HepG2 (cell line): ENCODE measurements around the gene MBLAC1. TPM values are rescaled to one million over a fixed set of nuclear protein-coding genes. Genes with fewer than 3 reads are reported as not detected.

Experiments
- ARNT2 ChIP-seq: sonication (generic); formaldehyde crosslinking; IDR thresholded peaks from 2 replicates; pipeline ENCODE4 v1.8.0; 2022; ENCODE audit warnings: mild to moderate bottlenecking, low read depth, missing genetic modification reagents, moderate library complexity
- ATM ChIP-seq: fragments of 450-650 bp; IDR thresholded peaks from 2 replicates; pipeline ENCODE4 v1.7.1; 2017; ENCODE audit warnings: mild to moderate bottlenecking, borderline replicate concordance
- BORCS8-MEF2B ChIP-seq: sonication (generic); formaldehyde crosslinking; IDR thresholded peaks from 2 replicates; pipeline ENCODE4 v1.8.0; 2022; ENCODE audit warnings: mild to moderate bottlenecking, missing genetic modification reagents
- JUN ChIP-seq: sonication (generic); formaldehyde crosslinking; IDR thresholded peaks from 2 replicates; pipeline ENCODE4 v1.4.0; 2020; ENCODE audit warnings: mild to moderate bottlenecking, missing genetic modification reagents
- NFATC3 ChIP-seq: sonication (generic); formaldehyde crosslinking; IDR thresholded peaks from 2 replicates; pipeline ENCODE4 v1.5.1; 2020; ENCODE audit warnings: mild to moderate bottlenecking, missing genetic modification reagents
- PHF20 ChIP-seq: sonication (generic); formaldehyde crosslinking; IDR thresholded peaks from 2 replicates; pipeline ENCODE4 v1.5.0; 2020; ENCODE audit warnings: mild to moderate bottlenecking, missing genetic modification reagents
- RORA ChIP-seq: sonication (generic); formaldehyde crosslinking; IDR thresholded peaks from 2 replicates; pipeline ENCODE4 v1.5.0; 2020; ENCODE audit warnings: mild to moderate bottlenecking, missing genetic modification reagents, moderate library complexity
- RXRA ChIP-seq: sonication (generic); formaldehyde crosslinking; IDR thresholded peaks from 2 replicates; pipeline ENCODE4 v1.5.1; 2020; ENCODE audit warnings: missing genetic modification reagents
- SALL1 ChIP-seq: sonication (generic); formaldehyde crosslinking; IDR thresholded peaks from 2 replicates; pipeline ENCODE4 v1.8.0; 2022; ENCODE audit warnings: mild to moderate bottlenecking, missing genetic modification reagents
- SIX1 ChIP-seq: sonication (generic); formaldehyde crosslinking; IDR thresholded peaks from 2 replicates; pipeline ENCODE4 v1.4.0; 2020; ENCODE audit warnings: missing genetic modification reagents, borderline replicate concordance
- U2AF1 ChIP-seq: fragments of 200-400 bp; formaldehyde crosslinking; optimal IDR thresholded peaks from 2 replicates; pipeline ENCODE3; 2017; ENCODE audit warnings: mild to moderate bottlenecking, low read depth, low read length
- UBTF ChIP-seq: sonication (generic); formaldehyde crosslinking; IDR thresholded peaks from 2 replicates; pipeline ENCODE4 v1.4.0; 2020; ENCODE audit warnings: mild to moderate bottlenecking, missing genetic modification reagents
- ZNF329 ChIP-seq: sonication (generic); formaldehyde crosslinking; IDR thresholded peaks from 2 replicates; pipeline ENCODE4 v1.9.0; 2021; ENCODE audit warnings: low read depth, mild to moderate bottlenecking, missing genetic modification reagents
- ZNF530 ChIP-seq: sonication (generic); formaldehyde crosslinking; IDR thresholded peaks from 2 replicates; pipeline ENCODE4 v1.5.0; 2020; ENCODE audit warnings: low read depth, mild to moderate bottlenecking, missing genetic modification reagents
- ZNF607 ChIP-seq: sonication (generic); formaldehyde crosslinking; IDR thresholded peaks from 2 replicates; pipeline ENCODE4 v1.5.1; 2020; ENCODE audit warnings: missing genetic modification reagents, mild to moderate bottlenecking, borderline replicate concordance
- ZNF761 ChIP-seq: sonication (generic); formaldehyde crosslinking; conservative IDR thresholded peaks from 2 replicates; pipeline ENCODE4 v1.4.0; 2020; ENCODE audit warnings: mild to moderate bottlenecking, missing genetic modification reagents
- polyA plus RNA-seq, 8 experiments: library from polyadenylated mRNA; depleted of rRNA in 3 of 8; stranded (reverse) in 7 of 8; unstranded in 1 of 8; fragments of >200 nt; fragmentation: Illumina TruSeq in 4 of 8; extraction: Trizol in 4 of 8; gene quantifications; 2 replicates each; pipeline versions ENCODE4 v1.2.1 to v1.2.3, GENCODE V29; 2011 to 2016; ENCODE audit warnings: low read depth in 4 of 8, missing spikeins in 1 of 8, mixed read lengths in 1 of 8; ENCODE audit not compliant: insufficient read depth in 1 of 8
- total RNA-seq, 5 experiments: library from RNA; depleted of rRNA; stranded (reverse); fragments of >200 nt; fragmentation: Illumina TruSeq; extraction: Trizol; gene quantifications; 2 replicates each; pipeline ENCODE4 v1.2.3, GENCODE V29; 2016; ENCODE audit warnings: low read depth in 1 of 5
- TF ChIP-seq, protein P1 (sequence below): sonication (generic); formaldehyde crosslinking; IDR thresholded peaks from 2 replicates; pipeline ENCODE4 v1.4.0; 2020; ENCODE audit warnings: missing genetic modification reagents
- TF ChIP-seq, protein P2 (sequence below): sonication (generic); formaldehyde crosslinking; IDR thresholded peaks from 2 replicates; pipeline ENCODE4 v1.5.1; 2020; ENCODE audit warnings: missing genetic modification reagents, mild to moderate bottlenecking, borderline replicate concordance
- TF ChIP-seq, protein P3 (sequence below): sonication (generic); formaldehyde crosslinking; IDR thresholded peaks from 2 replicates; pipeline ENCODE4 v1.4.0; 2020; ENCODE audit warnings: missing genetic modification reagents
- TF ChIP-seq, protein P4 (sequence below): sonication (generic); formaldehyde crosslinking; IDR thresholded peaks from 2 replicates; pipeline ENCODE4 v1.4.0; 2020; ENCODE audit warnings: missing genetic modification reagents, mild to moderate bottlenecking, borderline replicate concordance

The MBLAC1 gene
- total and polyA plus RNA-seq, 2 of the 13 experiments (the other 11 are each of a cell fraction or from before 2014, with no cell fraction given), result 0.79 to 2.1 TPM

DNA sequence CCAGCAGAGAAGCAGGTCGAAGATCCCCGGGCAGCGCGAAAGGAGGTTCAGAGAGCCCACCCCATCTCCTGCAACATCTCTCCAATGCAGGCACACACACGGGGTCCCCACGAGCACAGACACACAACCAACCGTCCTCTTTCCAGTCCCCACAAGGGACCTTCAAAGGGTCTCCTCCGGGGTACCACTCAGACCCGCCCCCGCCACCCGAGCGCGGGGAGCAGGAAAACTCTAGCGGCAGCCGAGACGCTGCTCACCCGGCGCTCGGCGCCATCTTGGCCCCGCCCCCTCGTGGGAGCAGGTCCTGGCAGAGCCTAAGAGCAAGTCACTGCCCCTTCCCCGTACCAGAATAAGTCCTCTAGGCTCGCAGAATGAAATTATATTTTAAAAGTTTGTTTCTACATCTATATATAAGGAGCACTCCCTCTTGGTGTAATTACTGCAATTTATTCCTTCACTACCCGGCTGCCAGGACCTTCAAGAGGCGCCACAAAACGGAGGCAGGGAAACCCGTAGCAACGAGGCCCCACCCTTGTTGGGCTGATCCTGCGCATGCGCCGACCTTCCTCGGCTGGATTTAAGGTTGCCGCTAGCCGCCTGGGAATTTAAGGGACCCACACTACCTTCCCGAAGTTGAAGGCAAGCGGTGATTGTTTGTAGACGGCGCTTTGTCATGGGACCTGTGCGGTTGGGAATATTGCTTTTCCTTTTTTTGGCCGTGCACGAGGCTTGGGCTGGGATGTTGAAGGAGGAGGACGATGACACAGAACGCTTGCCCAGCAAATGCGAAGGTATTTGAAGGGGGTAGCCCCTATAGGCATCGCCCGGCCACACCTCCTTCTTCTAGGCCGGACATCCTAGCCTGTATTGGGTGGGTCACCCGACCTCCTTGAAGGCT, 7.4 kb upstream of the MBLAC1 start, which contains the start of the genes CNPY4 and TAF6 (continued):
- TF ChIP-seq, protein P1, sequence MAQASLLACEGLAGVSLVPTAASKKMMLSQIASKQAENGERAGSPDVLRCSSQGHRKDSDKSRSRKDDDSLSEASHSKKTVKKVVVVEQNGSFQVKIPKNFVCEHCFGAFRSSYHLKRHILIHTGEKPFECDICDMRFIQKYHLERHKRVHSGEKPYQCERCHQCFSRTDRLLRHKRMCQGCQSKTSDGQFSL, result peak; percentile 56; the same call in 1 of the 2 replicates
- TF ChIP-seq, protein P2, sequence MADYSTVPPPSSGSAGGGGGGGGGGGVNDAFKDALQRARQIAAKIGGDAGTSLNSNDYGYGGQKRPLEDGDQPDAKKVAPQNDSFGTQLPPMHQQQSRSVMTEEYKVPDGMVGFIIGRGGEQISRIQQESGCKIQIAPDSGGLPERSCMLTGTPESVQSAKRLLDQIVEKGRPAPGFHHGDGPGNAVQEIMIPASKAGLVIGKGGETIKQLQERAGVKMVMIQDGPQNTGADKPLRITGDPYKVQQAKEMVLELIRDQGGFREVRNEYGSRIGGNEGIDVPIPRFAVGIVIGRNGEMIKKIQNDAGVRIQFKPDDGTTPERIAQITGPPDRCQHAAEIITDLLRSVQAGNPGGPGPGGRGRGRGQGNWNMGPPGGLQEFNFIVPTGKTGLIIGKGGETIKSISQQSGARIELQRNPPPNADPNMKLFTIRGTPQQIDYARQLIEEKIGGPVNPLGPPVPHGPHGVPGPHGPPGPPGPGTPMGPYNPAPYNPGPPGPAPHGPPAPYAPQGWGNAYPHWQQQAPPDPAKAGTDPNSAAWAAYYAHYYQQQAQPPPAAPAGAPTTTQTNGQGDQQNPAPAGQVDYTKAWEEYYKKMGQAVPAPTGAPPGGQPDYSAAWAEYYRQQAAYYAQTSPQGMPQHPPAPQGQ (CRISPR knock-in tag), result no peak
- no peak for TF ChIP-seq ATM
- no peak for TF ChIP-seq ZNF761 (CRISPR knock-in tag)
- TF ChIP-seq UBTF (CRISPR knock-in tag), result peak; percentile 56
- peak; percentile 65 for TF ChIP-seq SALL1 (CRISPR knock-in tag)
- TF ChIP-seq SIX1 (CRISPR knock-in tag), result peak; percentile 15; the same call in 1 of the 2 replicates
- peak; percentile 63; the same call in 1 of the 2 replicates for TF ChIP-seq ZNF329 (CRISPR knock-in tag)
- peak; percentile 77; the same call in 1 of the 2 replicates for TF ChIP-seq BORCS8-MEF2B (CRISPR knock-in tag)
- TF ChIP-seq PHF20, result peak; percentile 68; the same call in 1 of the 2 replicates
- no peak for TF ChIP-seq ARNT2 (CRISPR knock-in tag)
- no peak for TF ChIP-seq U2AF1
- TF ChIP-seq RORA (CRISPR knock-in tag), result no peak
- no peak for TF ChIP-seq JUN (CRISPR knock-in tag)
- TF ChIP-seq ZNF607 (CRISPR knock-in tag), result peak; percentile 28; the same call in 1 of the 2 replicates
- TF ChIP-seq, protein P3, sequence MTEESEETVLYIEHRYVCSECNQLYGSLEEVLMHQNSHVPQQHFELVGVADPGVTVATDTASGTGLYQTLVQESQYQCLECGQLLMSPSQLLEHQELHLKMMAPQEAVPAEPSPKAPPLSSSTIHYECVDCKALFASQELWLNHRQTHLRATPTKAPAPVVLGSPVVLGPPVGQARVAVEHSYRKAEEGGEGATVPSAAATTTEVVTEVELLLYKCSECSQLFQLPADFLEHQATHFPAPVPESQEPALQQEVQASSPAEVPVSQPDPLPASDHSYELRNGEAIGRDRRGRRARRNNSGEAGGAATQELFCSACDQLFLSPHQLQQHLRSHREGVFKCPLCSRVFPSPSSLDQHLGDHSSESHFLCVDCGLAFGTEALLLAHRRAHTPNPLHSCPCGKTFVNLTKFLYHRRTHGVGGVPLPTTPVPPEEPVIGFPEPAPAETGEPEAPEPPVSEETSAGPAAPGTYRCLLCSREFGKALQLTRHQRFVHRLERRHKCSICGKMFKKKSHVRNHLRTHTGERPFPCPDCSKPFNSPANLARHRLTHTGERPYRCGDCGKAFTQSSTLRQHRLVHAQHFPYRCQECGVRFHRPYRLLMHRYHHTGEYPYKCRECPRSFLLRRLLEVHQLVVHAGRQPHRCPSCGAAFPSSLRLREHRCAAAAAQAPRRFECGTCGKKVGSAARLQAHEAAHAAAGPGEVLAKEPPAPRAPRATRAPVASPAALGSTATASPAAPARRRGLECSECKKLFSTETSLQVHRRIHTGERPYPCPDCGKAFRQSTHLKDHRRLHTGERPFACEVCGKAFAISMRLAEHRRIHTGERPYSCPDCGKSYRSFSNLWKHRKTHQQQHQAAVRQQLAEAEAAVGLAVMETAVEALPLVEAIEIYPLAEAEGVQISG (CRISPR knock-in tag), result peak; percentile 73
- 0 out of 2 replicates have a peak, but pooled peaks have one; percentile 59 for TF ChIP-seq RXRA
- peak; percentile 26; the same call in 1 of the 2 replicates for TF ChIP-seq NFATC3 (CRISPR knock-in tag)
- TF ChIP-seq ZNF530 (CRISPR knock-in tag), result no peak
- TF ChIP-seq, protein P4, sequence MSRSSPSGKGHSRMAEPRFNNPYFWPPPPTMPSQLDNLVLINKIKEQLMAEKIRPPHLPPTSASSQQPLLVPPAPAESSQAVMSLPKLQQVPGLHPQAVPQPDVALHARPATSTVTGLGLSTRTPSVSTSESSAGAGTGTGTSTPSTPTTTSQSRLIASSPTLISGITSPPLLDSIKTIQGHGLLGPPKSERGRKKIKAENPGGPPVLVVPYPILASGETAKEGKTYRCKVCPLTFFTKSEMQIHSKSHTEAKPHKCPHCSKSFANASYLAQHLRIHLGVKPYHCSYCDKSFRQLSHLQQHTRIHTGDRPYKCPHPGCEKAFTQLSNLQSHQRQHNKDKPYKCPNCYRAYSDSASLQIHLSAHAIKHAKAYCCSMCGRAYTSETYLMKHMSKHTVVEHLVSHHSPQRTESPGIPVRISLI (CRISPR knock-in tag), result no peak
